ENCODE data around the gene NPR1. TPM values are rescaled to one million over a fixed set of nuclear protein-coding genes. Genes with fewer than 3 reads are reported as not detected.
A peak's percentile ranks its signal among the peaks of the same experiment; 100 is the strongest.

NPR1 gene
- total and polyA plus RNA-seq, 2 of the 13 experiments (the other 11 are each of a cell fraction or from before 2014, with no cell fraction given) = not detected

DNA sequence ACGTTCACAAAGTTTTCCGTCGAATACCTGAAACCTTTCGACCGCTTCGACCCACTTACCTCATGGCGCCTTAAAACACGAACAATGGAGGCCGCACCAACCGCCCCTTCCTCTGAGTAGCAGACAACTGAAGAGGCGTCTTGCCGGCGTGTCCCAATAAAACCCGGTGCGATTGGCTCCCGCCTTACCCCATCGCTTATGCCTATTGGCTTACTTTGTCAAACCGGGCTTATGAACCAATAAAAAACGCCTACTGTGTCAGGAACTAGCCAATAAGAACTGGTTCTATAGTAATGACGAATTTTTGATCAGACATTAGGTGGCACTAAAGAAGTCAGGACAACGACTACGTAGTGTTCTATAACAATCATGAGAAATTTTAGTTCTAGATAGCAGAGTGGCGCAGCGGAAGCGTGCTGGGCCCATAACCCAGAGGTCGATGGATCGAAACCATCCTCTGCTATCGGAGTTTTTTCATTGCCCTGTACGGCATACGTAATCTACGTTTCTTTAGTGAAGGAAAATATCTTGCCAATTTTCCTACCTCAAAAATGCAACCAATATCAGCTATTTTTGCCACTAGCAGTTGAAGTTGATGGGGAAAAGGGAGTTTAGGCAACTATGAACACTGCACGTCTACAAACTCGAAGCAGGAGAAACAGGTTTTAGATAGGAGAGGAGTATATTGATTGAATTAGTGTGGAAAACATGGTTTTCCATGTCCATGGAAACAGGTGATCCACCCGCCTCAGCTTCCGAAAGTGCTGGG is 7.4 kb upstream of the NPR1 start, which contains the start of gene ILF2 (continued):
- TF ChIP-seq, protein P1, sequence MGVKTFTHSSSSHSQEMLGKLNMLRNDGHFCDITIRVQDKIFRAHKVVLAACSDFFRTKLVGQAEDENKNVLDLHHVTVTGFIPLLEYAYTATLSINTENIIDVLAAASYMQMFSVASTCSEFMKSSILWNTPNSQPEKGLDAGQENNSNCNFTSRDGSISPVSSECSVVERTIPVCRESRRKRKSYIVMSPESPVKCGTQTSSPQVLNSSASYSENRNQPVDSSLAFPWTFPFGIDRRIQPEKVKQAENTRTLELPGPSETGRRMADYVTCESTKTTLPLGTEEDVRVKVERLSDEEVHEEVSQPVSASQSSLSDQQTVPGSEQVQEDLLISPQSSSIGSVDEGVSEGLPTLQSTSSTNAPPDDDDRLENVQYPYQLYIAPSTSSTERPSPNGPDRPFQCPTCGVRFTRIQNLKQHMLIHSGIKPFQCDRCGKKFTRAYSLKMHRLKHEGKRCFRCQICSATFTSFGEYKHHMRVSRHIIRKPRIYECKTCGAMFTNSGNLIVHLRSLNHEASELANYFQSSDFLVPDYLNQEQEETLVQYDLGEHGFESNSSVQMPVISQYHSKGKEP (CRISPR knock-in tag; IDR thresholded peaks at IDR 0.05) = no peak
- no peak for TF ChIP-seq AGO1 (IDR thresholded peaks at IDR 0.05; ENCODE audit: low read depth, low read length, poor library complexity, severe bottlenecking)
- TF ChIP-seq FOXO4 (CRISPR knock-in tag; conservative IDR thresholded peaks at IDR 0.05) = no peak
- TF ChIP-seq MATR3 (CRISPR knock-in tag; IDR thresholded peaks at IDR 0.05) = no peak
- TF ChIP-seq CSRNP1 (CRISPR knock-in tag; IDR thresholded peaks at IDR 0.05) = no peak
- TF ChIP-seq HDAC6 (IDR thresholded peaks at IDR 0.05; ENCODE audit: low read depth, low read length) = no peak
- no peak for TF ChIP-seq ZNF503 (CRISPR knock-in tag; IDR thresholded peaks at IDR 0.05)
- peak; percentile 47; the same call in 1 of the 2 replicates for TF ChIP-seq BCL6 (CRISPR knock-in tag; IDR thresholded peaks at IDR 0.05)
- TF ChIP-seq, protein P2, sequence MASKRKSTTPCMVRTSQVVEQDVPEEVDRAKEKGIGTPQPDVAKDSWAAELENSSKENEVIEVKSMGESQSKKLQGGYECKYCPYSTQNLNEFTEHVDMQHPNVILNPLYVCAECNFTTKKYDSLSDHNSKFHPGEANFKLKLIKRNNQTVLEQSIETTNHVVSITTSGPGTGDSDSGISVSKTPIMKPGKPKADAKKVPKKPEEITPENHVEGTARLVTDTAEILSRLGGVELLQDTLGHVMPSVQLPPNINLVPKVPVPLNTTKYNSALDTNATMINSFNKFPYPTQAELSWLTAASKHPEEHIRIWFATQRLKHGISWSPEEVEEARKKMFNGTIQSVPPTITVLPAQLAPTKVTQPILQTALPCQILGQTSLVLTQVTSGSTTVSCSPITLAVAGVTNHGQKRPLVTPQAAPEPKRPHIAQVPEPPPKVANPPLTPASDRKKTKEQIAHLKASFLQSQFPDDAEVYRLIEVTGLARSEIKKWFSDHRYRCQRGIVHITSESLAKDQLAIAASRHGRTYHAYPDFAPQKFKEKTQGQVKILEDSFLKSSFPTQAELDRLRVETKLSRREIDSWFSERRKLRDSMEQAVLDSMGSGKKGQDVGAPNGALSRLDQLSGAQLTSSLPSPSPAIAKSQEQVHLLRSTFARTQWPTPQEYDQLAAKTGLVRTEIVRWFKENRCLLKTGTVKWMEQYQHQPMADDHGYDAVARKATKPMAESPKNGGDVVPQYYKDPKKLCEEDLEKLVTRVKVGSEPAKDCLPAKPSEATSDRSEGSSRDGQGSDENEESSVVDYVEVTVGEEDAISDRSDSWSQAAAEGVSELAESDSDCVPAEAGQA (IDR thresholded peaks at IDR 0.05; ENCODE audit: low read depth) = no peak
- TF ChIP-seq, protein P2 (CRISPR knock-in tag; IDR thresholded peaks at IDR 0.05; ENCODE audit: borderline replicate concordance) = no peak
- no peak for TF ChIP-seq ZNF704 (CRISPR knock-in tag; IDR thresholded peaks at IDR 0.05; ENCODE audit: borderline replicate concordance)
- TF ChIP-seq THAP11 (CRISPR knock-in tag; IDR thresholded peaks at IDR 0.05) = peak; percentile 87

Data from HepG2 (cell line).